GM12878 (cell line): Measurements from ENCODE around the gene TBRG1. TPM values are rescaled to one million over a fixed set of nuclear protein-coding genes. Genes with fewer than 3 reads are reported as not detected.

Source experiments
- ATAC-seq: fragments of 200-7000 bp; cut with Tn5 transposase; 3 replicates; pipeline ENCODE4 v1.9.1; 2020; ENCODE audit warnings: mild to moderate bottlenecking, moderate library complexity
- BruUV-seq: library from RNA; stranded (reverse); fragments of 400-500 nt; replicated peaks from 2 replicates; lab custom pipeline; 2021; lab: Mats Ljungman, UMichigan
- CTCF ChIA-PET: fragments of 300-600 bp; sonication (Branson Sonifier 250); formaldehyde crosslinking; extraction: SDS; loops from one replicate; lab custom pipeline; 2021; ENCODE audit warnings: inconsistent platforms; lab: Yijun Ruan, JAX
- POLR2A ChIA-PET: fragments of 350-600 bp; formaldehyde crosslinking; extraction: SDS; loops from one replicate; lab custom pipeline; 2021; ENCODE audit warnings: inconsistent platforms; lab: Charles Lee
- RAD21 ChIA-PET: fragments of 300-600 bp; sonication (Branson Sonifier 250); formaldehyde crosslinking; loops from one replicate; lab custom pipeline; 2023; ENCODE audit warnings: antibody characterized with exemption; ENCODE audit not compliant: unreplicated experiment; lab: Charles Lee
- SMC1A ChIA-PET: fragments of 300-600 bp; sonication (Branson Sonifier 250); formaldehyde crosslinking; loops from one replicate; lab custom pipeline; 2023; ENCODE audit not compliant: unreplicated experiment, uncharacterized antibody; lab: Charles Lee
- DNase-seq: peaks from one replicate; pipeline ENCODE4 v3.0.0-alpha.2; 2011; ENCODE audit warnings: low read depth, low spot score
- FAIRE-seq: peaks from 3 replicates; lab custom pipeline; 2011; peaks lifted over from hg19 to GRCh38; lab: Jason Lieb, UNC
- H2AFZ ChIP-seq: 2 replicates; pipeline ENCODE4 v1.6.0; 2011; ENCODE audit warnings: low read depth, low read length, control low read depth; ENCODE audit not compliant: control insufficient read depth
- H3K27ac ChIP-seq: 2 replicates; pipeline ENCODE4 v1.5.1; 2011; ENCODE audit warnings: control low read depth; ENCODE audit not compliant: control insufficient read depth, insufficient read depth
- H3K27me3 ChIP-seq, 2 experiments: replicated peaks in 1 of 2; 2 replicates each; pipeline versions ENCODE4 v1.6.0 to v1.6.1; 2011; ENCODE audit warnings: low read length in 1 of 2; ENCODE audit not compliant: control insufficient read depth in 2 of 2, insufficient read depth in 2 of 2
- H3K36me3 ChIP-seq, 2 experiments: 2 replicates each; pipeline ENCODE4 v1.5.1; 2011; ENCODE audit warnings: low read length in 1 of 2; ENCODE audit not compliant: control insufficient read depth in 2 of 2, insufficient read depth in 2 of 2
- H3K4me1 ChIP-seq: 2 replicates; pipeline ENCODE4 v1.6.1; 2011; ENCODE audit warnings: mild to moderate bottlenecking, low read length, moderate library complexity, mixed read lengths; ENCODE audit not compliant: control insufficient read depth, insufficient read depth
- H3K4me2 ChIP-seq: 2 replicates; pipeline ENCODE4 v1.6.0; 2011; ENCODE audit warnings: control low read depth; ENCODE audit not compliant: control insufficient read depth, insufficient read depth
- H3K4me3 ChIP-seq: fragments of 200-600 bp; sonication (generic); 2 replicates; pipeline ENCODE4 v1.5.1; 2016
- H3K79me2 ChIP-seq: 2 replicates; pipeline ENCODE4 v1.6.0; 2011; ENCODE audit warnings: low read length; ENCODE audit not compliant: control insufficient read depth, insufficient read depth
- H3K9ac ChIP-seq: 2 replicates; pipeline ENCODE4 v1.8.0; 2011; ENCODE audit warnings: low read length, control low read depth, mixed read lengths; ENCODE audit not compliant: control insufficient read depth, insufficient read depth
- H3K9me3 ChIP-seq: replicated peaks from 3 replicates; pipeline ENCODE4 v1.5.1; 2011; ENCODE audit warnings: mild to moderate bottlenecking, low read length; ENCODE audit not compliant: control insufficient read depth, insufficient read depth
- H4K20me1 ChIP-seq: 2 replicates; pipeline ENCODE4 v1.6.0; 2011; ENCODE audit not compliant: control insufficient read depth, insufficient read depth
- ATF7 ChIP-seq: fragments of 450-650 bp; IDR thresholded peaks from 2 replicates; pipeline ENCODE4 v1.6.1; 2016; ENCODE audit warnings: low read depth, mild to moderate bottlenecking
- BCL11A ChIP-seq: IDR thresholded peaks from 2 replicates; pipeline ENCODE4 v1.6.1; 2011; ENCODE audit warnings: low read depth, low read length
- FOS ChIP-seq: IDR thresholded peaks from 3 replicates; pipeline ENCODE4 v1.6.1; 2011; ENCODE audit warnings: borderline replicate concordance; ENCODE audit not compliant: insufficient read length; ENCODE audit errors: extremely low read depth
- IKZF2 ChIP-seq, 2 experiments: fragments of 450-650 bp; IDR thresholded peaks; 2 replicates each; pipeline ENCODE4 v1.6.1; 2017; ENCODE audit warnings: mild to moderate bottlenecking in 2 of 2, moderate library complexity in 2 of 2
- KAT2A ChIP-seq: conservative IDR thresholded peaks from 2 replicates; pipeline ENCODE4 v1.6.1; 2011; ENCODE audit warnings: low read depth, low read length; ENCODE audit not compliant: control insufficient read depth
- MTA2 ChIP-seq: fragments of 450-650 bp; IDR thresholded peaks from 2 replicates; pipeline ENCODE4 v1.6.1; 2016; ENCODE audit warnings: low read depth, mild to moderate bottlenecking, moderate library complexity
- MXI1 ChIP-seq: fragments of 150-350 bp; IDR thresholded peaks from 2 replicates; pipeline ENCODE4 v1.6.1; 2011; ENCODE audit warnings: low read depth, mild to moderate bottlenecking, inconsistent platforms, low read length, improper control_type of control experiment
- NR2C1 ChIP-seq: fragments of 450-650 bp; IDR thresholded peaks from 2 replicates; pipeline ENCODE4 v1.6.1; 2017; ENCODE audit warnings: antibody characterized with exemption, mild to moderate bottlenecking, moderate library complexity
- NR2F1 ChIP-seq: fragments of 450-650 bp; conservative IDR thresholded peaks from 2 replicates; pipeline ENCODE4 v1.6.1; 2017; ENCODE audit warnings: mild to moderate bottlenecking
- NRF1 ChIP-seq: conservative IDR thresholded peaks from 2 replicates; pipeline ENCODE4 v1.6.1; 2011; ENCODE audit warnings: mild to moderate bottlenecking, low read depth, low read length, improper control_type of control experiment
- POLR2AphosphoS5 ChIP-seq: IDR thresholded peaks from 2 replicates; pipeline ENCODE4 v1.6.1; 2011; ENCODE audit warnings: mild to moderate bottlenecking, low read length, inconsistent platforms
- RBBP5 ChIP-seq: fragments of 200-600 bp; sonication (generic); conservative IDR thresholded peaks from 2 replicates; pipeline ENCODE4 v1.6.1; 2016
- RUNX3 ChIP-seq: IDR thresholded peaks from 2 replicates; pipeline ENCODE4 v1.6.1; 2012; ENCODE audit warnings: low read length, inconsistent platforms
- SMARCA5 ChIP-seq: fragments of 450-650 bp; IDR thresholded peaks from 2 replicates; pipeline ENCODE4 v1.6.1; 2017; ENCODE audit warnings: mild to moderate bottlenecking
- TCF12 ChIP-seq: IDR thresholded peaks from 2 replicates; pipeline ENCODE4 v1.6.1; 2011; ENCODE audit warnings: low read depth, mild to moderate bottlenecking, low read length
- ZNF592 ChIP-seq: fragments of 450-650 bp; IDR thresholded peaks from 2 replicates; pipeline ENCODE4 v1.6.1; 2017; ENCODE audit warnings: mild to moderate bottlenecking, moderate library complexity
- WGBS: methylation state at CpG from one replicate; pipeline ENCODE4 v1.1.6; 2016; ENCODE audit warnings: low lambda C conversion rate; ENCODE audit not compliant: insufficient replicate concordance, insufficient coverage; ENCODE audit errors: missing lambda C conversion rate; 5-methylcytosine and 5-hydroxymethylcytosine counted together
- in situ Hi-C: fragments of 300-500 bp; cut with MboI; formaldehyde crosslinking; loops from 9 replicates; pipeline ENCODE4 v1.14.3; 2018; ENCODE audit warnings: mixed read lengths
- intact Hi-C: fragments of 100-400 bp; cut with micrococcal nuclease; formaldehyde crosslinking; loops from one replicate; pipeline ENCODE4 v1.14.2; 2022; ENCODE audit not compliant: unreplicated experiment
- polyA plus RNA-seq, 11 experiments: library from polyadenylated mRNA; depleted of rRNA in 4 of 11; unstranded in 6 of 11; stranded (reverse) in 5 of 11; fragments of >200 nt; fragmentation: Nextera tagmentation in 4 of 11; fragmentation: Illumina TruSeq in 1 of 11; extraction: Ambion mirVana in 4 of 11; extraction: Trizol in 1 of 11; gene quantifications; 1 replicate in 1 of 11; 2 replicates in 10 of 11; pipeline versions ENCODE4 v1.2.1 to v1.2.3, GENCODE V29; 2011 to 2016; ENCODE audit warnings: inconsistent platforms in 2 of 11, missing spikeins in 2 of 11, low read depth in 1 of 11
- total RNA-seq, 4 experiments: library from RNA; depleted of rRNA in 3 of 4; stranded (reverse); fragments of >200 nt in 3 of 4; fragmentation: Illumina TruSeq in 1 of 4; extraction: Trizol in 1 of 4; gene quantifications; 2 replicates each; pipeline versions ENCODE4 v1.2.1 to v1.2.3, GENCODE V29; 2013 to 2021
- TF ChIP-seq, protein P1 (sequence below): IDR thresholded peaks from 2 replicates; pipeline ENCODE4 v1.6.1; 2012; ENCODE audit warnings: low read depth, low read length, improper control_type of control experiment

The TBRG1 gene
- total and polyA plus RNA-seq, 10 of the 15 experiments (the other 5 are each of a cell fraction or from before 2014, with no cell fraction given) = 12.3 to 46.6 (median 26.2) TPM

DNA sequence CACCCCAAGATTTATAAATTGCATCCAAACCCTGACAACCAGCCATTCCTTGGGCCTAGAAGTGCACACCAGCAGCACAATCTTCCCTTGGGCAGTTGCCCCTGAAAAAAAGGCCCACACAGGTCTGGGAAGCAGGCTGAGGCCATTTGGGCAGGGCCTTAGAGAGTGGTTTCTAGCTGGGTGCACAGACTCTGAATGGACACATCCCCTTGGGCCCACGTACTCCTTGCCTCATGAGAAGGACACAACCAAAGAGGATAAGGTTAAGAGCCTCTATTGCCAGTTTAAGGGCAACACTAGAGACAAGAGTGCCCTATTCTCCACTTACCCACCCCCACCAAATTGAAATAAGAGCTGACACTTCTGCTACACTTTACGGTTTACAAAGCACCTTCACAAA is 12.4 kb upstream of the TBRG1 start:
- H4K20me1 ChIP-seq = no peaks in the 10 kb centered on the region
- POLR2A ChIA-PET = no interaction called here

DNA sequence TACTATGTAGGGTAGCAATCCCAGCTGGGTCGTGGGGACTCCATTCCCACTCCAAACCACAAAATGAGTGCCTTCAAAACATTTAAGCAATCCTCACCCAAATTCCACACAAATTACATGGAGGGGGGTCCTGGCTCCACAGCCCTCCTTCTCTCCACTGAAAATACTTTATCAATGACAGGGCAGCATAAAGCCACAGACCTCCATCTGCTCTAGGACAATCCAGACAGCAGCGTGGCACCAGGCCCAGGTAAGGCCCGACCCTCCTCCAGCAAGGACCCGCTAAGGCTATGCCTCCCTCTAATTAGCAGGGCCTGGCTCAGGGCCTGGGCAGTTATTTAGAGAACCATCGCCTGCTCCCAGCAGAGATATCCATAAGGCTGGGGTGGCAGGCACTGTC is 11.6 kb upstream of the TBRG1 start, which contains the start of gene PANX3:
PANX3 (plus strand) TSS at position 365 of the 400 bp plus-strand sequence. CDS start 129 bp downstream, outside the sequence.
- BruUV-seq = no TSS peak
- POLR2A ChIA-PET = no interaction called here
- TF ChIP-seq BCL11A (no peak), NR2C1 (no peak), ATF7 (no peak), FOS (no peak), RUNX3 (no peak), ZNF592 (no peak), NRF1 (no peak), TCF12 (no peak), KAT2A (no peak), POLR2AphosphoS5 (no peak), MTA2 (no peak)

More for the DNA sequence above, 12.4 kb upstream of the TBRG1 start:
- in situ Hi-C loops (no loop called here), intact Hi-C loops (no loop called here)
- H2AFZ ChIP-seq = no peak overlapping the region
- no peaks in the 10 kb centered on the region for H3K9me3 ChIP-seq
- FAIRE-seq (no peak), ATAC-seq (no peak), DNase-seq (no peak)
- 50% methylated on average over 2 of the region's 2 CpGs for whole genome bisulfite sequencing
- H3K27me3 ChIP-seq = no peaks in the 10 kb centered on the region
- no peak overlapping the region for H3K9ac ChIP-seq
- no peak overlapping the region for H3K4me2 ChIP-seq
- H3K27ac ChIP-seq = no peak overlapping the region
- H3K79me2 ChIP-seq = no peaks in the 10 kb centered on the region
- no peaks in the 10 kb centered on the region for H3K4me1 ChIP-seq
- RAD21 ChIA-PET = no interaction called here
- CTCF ChIA-PET = no interaction called here
- no TSS peak for BruUV-seq
- TF ChIP-seq NRF1 (no peak), SMARCA5 (no peak), MXI1 (no peak), NR2F1 (no peak), RBBP5 (no peak), IKZF2 (IDR thresholded peaks at IDR 0.05) (no peak)
- TF ChIP-seq, protein P1, sequence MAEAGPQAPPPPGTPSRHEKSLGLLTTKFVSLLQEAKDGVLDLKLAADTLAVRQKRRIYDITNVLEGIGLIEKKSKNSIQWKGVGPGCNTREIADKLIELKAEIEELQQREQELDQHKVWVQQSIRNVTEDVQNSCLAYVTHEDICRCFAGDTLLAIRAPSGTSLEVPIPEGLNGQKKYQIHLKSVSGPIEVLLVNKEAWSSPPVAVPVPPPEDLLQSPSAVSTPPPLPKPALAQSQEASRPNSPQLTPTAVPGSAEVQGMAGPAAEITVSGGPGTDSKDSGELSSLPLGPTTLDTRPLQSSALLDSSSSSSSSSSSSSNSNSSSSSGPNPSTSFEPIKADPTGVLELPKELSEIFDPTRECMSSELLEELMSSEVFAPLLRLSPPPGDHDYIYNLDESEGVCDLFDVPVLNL = no peak
- no peak overlapping the region for H3K4me3 ChIP-seq
- SMC1A ChIA-PET = no interaction called here
- no peaks in the 10 kb centered on the region for H3K36me3 ChIP-seq

More for the DNA sequence above, 11.6 kb upstream of the TBRG1 start, which contains the start of gene PANX3:
- DNase-seq = no peak
- Histone ChIP-seq H3K4me2 (no peak within 1 kb of the TSS), H3K9ac (no peak within 1 kb of the TSS), H4K20me1 (no peaks in the 10 kb centered on the region), H3K9me3 (no peaks in the 10 kb centered on the region), H3K79me2 (no peaks in the 10 kb centered on the region), H3K27ac (no peak within 1 kb of the TSS), H3K36me3 (no peaks in the 10 kb centered on the region), H3K4me3 (no peak within 1 kb of the TSS), H3K4me1 (no peaks in the 10 kb centered on the region), H2AFZ (no peak within 1 kb of the TSS), H3K27me3 (no peaks in the 10 kb centered on the region)
- intact Hi-C loops = no loop called here
- ChIA-PET SMC1A (no interaction called here), RAD21 (no interaction called here), CTCF (no interaction called here)
- WGBS = 32% methylated on average over 5 of the region's 5 CpGs
- no peak for ATAC-seq
- FAIRE-seq = no peak
- in situ Hi-C loops = no loop called here
